ENCODE results near the gene CTCFL.
"Not testable (repeated sequence)": the region's sequence is repeated elsewhere in the genome, so short reads cannot be mapped to it uniquely, and the experiment has no call there.

CTCFL gene

GRCh38 chr20:57485770-57486169, 39.2 kb downstream of the CTCFL start:
- in situ Hi-C loops (cut with MboI; ENCODE audit: low sequenced_read_pairs): no loop called here

DNA sequence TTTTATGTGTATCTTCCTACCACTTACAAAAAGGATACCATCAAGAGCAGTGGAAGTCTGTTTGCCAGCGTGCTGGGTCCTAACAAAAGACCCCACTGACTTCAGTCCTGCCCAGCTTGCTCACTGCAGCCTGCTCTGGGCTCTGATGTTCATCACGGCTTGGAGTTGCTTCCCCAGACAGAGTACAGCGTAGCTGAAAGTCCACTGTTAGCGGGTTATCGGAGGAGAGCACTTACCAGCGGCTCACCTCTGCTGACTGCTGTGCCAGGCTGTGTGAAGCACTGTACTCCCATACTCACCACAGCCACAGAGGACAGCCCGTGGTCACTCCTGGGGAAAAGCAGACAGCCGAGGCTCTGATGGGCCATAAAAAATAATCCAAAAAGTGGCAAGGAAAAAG, 40.2 kb downstream of the CTCFL start:
- in situ Hi-C loops (cut with MboI; ENCODE audit: low sequenced_read_pairs): loop anchor here (5.0 kb wide), 1 partner anchor 97 kb away; no protein-coding TSS in a partner anchor

- in situ Hi-C loops (cut with MboI; ENCODE audit: low sequenced_read_pairs): loop anchor here (5.0 kb wide), 1 partner anchor 96 kb away; no protein-coding TSS in a partner anchor
Observed at GRCh38 chr20:57483287-57484050, 41.5 kb downstream of the CTCFL start.

- in situ Hi-C loops (cut with MboI; ENCODE audit: low sequenced_read_pairs): loop anchor here (5.0 kb wide), 1 partner anchor 95 kb away; no protein-coding TSS in a partner anchor
Observed at GRCh38 chr20:57482796-57483195, 42.1 kb downstream of the CTCFL start.

- in situ Hi-C loops (cut with MboI; ENCODE audit: low sequenced_read_pairs): loop anchor here (5.0 kb wide), 1 partner anchor 95 kb away; no protein-coding TSS in a partner anchor
Observed at GRCh38 chr20:57482148-57482547, 42.8 kb downstream of the CTCFL start.

DNA sequence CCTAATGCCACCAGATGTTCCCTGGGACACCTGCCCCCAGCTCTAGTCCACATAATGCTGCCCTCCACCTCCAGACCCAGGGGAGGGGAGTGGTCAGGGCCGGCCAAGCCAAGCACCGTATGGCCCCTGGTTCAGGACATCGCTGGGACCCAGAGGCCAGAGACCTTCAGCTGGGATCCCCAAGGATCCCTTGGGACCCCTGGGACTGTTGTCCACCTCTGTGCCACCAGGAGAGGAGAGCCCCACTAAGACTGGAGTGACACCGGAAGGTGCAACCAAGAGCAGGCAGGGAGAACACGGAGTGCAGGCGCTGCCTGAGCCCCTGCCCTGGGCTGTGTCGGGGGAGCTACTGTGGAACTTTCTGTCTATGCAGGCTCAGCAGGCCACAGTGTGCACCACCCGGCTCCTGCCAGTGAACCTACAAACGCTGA, 43.6 kb downstream of the CTCFL start:
- in situ Hi-C loops (cut with MboI; ENCODE audit: low sequenced_read_pairs): loop anchor here (5.0 kb wide), 1 partner anchor 94 kb away; no protein-coding TSS in a partner anchor

DNA sequence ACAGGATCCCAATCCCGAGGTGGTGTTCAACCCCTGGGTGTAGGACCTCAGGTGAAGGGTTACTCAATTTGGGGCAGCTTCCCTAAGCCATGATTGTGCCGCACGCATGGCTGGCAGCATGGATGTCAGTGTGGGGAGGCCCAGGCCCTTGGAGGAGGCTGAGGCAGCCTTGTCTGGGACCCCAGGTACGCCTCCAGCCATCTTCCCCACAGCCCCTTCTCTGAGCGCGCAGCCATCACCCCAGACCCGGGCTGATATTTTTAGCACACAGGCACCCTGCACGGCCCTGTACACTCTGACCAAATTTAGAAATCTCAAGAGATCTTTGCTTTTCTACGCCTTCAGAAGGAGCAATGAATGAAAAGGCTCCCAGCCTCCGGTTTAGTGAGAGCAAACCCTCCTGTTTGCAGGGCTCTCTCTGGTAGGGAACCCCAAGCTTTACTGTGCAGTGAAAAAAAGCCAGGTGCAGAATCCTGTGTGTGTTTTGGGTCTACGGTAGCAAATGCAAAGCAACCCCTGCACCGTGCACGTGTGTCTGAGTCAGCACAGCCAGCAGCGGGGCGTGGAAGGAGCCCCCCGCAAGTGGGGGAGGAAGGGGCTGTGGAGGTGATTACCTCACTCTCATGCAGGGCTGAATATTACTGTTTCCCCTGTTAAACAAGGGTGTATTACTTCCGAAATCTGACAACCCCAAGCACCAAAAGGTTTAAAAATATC, 44.3 kb downstream of the CTCFL start:
- in situ Hi-C loops (cut with MboI; ENCODE audit: low sequenced_read_pairs): loop anchor here (5.0 kb wide), 1 partner anchor 93 kb away; no protein-coding TSS in a partner anchor

DNA sequence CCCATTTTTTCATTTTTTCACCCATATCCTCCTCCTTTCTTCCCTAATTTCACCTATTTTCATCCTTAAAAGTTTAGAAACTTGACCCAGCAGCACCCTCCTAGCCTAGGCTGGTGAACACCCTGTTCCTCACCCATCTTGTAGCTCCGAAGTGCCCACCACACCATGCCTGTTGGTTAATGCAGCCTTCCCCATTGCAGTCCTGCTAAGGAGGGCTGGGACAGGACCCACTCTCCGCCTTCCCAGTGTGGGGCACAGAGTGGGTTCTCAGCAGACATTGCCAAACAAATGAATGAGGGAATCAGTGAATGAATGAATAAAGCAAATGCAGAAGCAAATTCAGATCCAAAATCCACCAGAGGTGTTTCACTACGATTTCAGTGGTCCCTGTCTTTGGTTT, 45.7 kb downstream of the CTCFL start:
- in situ Hi-C loops (cut with MboI; ENCODE audit: low sequenced_read_pairs): no loop called here

- in situ Hi-C loops (cut with MboI; ENCODE audit: low sequenced_read_pairs): no loop called here
Observed at GRCh38 chr20:57478176-57478575, 46.8 kb downstream of the CTCFL start.

- in situ Hi-C loops (cut with MboI; ENCODE audit: low sequenced_read_pairs): no loop called here
Observed at GRCh38 chr20:57476641-57477461, 48.1 kb downstream of the CTCFL start.

DNA sequence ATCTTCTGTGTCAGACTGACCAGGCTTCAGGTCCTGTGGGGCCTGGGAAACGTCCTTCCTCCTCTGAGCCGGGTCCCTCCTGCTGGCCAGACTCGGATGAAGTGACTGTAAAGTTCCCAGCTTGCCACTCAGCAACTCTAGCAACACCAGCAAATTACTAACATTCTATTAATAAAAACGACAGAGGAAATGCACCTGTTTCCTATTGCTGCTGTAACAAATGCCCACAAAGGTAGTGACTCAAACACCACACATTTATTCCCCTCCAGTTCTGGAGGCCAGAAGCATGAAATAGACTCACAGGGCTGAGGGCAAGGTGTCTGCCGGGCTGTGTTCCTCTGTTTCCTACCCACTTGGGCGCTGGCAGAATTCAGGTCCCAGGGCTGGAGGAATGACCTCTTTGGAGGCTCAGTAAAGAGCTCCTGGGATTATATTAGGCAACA, 48.8 kb downstream of the CTCFL start:
- in situ Hi-C loops (cut with MboI; ENCODE audit: low sequenced_read_pairs): no loop called here

DNA sequence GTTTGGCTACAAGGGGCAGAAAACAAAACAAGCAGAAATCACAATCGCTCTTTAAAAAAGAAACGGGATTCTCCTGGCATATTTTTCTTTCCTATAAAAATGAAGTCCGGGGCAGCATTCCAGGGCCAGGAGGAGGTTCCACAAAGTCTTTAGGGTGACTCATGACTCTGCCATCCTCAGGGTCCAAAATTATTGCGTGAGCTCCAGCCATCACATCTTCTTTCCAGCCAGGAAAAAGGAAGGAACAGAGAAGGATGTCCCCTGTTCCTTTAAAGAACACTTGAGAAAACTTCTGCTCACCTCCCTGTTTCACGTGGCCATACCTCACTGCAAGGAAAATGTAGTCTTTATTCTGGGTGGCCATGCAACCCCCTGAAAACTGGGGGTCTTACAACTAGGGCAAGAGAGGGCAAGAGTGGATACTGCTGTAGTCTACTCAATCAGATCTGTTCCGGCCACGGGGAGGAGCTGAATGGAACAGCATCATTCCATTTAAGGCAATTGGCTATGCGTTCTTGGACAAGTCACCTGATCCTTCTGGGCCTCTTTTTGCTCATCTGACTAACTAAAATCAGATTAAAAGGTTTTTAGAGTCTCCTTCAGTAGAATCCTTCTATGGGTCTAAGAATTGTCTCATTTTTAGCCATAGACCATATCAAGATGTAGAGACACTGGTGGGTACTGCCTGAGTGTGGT, 49.4 kb downstream of the CTCFL start:
- in situ Hi-C loops (cut with MboI; ENCODE audit: low sequenced_read_pairs): no loop called here

- in situ Hi-C loops (cut with MboI; ENCODE audit: low sequenced_read_pairs): no loop called here
Observed at GRCh38 chr20:57474816-57475215, 50.1 kb downstream of the CTCFL start.

GRCh38 chr20:57474205-57474604, 50.7 kb downstream of the CTCFL start:
- in situ Hi-C loops (cut with MboI; ENCODE audit: low sequenced_read_pairs): no loop called here

- in situ Hi-C loops (cut with MboI; ENCODE audit: low sequenced_read_pairs): no loop called here
Observed at GRCh38 chr20:57473246-57474048, 51.5 kb downstream of the CTCFL start.

DNA sequence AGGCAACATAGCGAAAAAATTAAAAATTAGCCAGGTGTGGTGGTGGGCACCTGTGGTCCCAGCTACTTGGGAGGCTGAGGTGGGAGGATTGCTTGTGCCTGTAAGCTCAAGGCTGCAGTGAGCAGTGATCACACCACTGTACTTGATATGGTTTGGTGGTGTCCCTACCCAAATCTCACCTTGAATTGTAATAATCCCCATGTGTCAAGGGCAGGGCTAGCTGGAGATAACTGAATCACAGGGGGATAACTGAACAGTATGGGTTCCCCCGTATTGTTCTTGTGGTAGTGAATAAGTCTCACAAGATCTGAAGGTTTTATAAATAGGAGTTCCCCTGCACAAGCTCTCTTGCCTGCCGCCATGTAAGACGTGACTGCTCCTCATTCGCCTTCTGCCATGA, 52.5 kb downstream of the CTCFL start:
- in situ Hi-C loops (cut with MboI; ENCODE audit: low sequenced_read_pairs): not testable (repeated sequence)

- in situ Hi-C loops (cut with MboI; ENCODE audit: low sequenced_read_pairs): no loop called here
Observed at GRCh38 chr20:57471496-57472372, 53.2 kb downstream of the CTCFL start.

- in situ Hi-C loops (cut with MboI; ENCODE audit: low sequenced_read_pairs): no loop called here
Observed at GRCh38 chr20:57470666-57471495, 54.1 kb downstream of the CTCFL start.
